Measurements from ENCODE around the gene LDAH.

Gene LDAH

DNA sequence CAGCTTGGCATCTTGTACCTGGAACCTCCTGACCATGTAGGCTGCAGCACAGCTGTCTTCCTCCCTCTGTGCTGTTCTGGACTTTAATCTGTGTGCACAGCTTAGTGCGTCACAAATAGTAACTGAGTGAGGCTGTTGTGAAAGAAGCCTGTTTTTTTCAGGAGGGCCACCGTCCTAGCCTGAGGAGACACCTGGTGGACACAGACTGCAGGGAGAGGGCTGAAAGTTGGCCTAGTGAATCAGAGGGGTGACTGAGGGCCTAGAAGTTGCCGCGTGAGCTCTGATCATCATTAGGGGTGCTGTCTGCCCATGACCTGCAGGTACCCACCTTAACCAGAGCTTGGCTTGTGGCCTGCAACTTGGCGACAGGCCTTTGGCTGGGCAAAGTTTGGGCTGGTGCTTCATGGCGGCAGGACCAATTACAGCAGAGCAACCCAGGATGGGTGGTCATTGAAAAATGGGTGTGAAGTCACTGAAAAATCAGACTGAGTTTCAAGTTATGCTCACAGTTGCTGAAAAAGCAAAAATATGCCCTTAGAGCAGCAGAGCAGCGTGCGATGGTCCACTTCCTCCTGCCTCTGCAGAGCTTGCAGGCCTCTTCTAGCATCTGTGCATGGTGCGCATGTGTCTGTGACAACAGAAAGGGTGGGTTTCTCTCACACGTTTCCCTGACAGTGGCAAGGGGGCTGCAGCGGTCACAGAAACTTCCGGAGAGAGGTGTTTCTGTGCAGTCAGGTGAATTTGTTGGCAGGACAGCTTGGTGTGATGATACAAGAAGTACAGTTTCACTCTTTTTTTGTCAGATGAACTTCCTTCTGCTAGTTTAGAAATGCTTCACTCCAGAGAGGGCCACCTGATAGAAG is 146.3 kb downstream of the LDAH start:
- Histone ChIP-seq H3K27me3 (ENCODE audit: insufficient read depth, low read length, poor library complexity) (no peaks in the 10 kb centered on the region), H3K9me3 (ENCODE audit: insufficient read depth, low read length, severe bottlenecking) (no peaks in the 10 kb centered on the region), H3K27ac (ENCODE audit: low read length) (no peak overlapping the region), H3K4me3 (ENCODE audit: low read depth in 1 of 2, low read length in 2 of 2) (no peak overlapping the region), H4K20me1 (ENCODE audit: insufficient read depth, low read length) (no peaks in the 10 kb centered on the region), H2AFZ (ENCODE audit: low read depth, low read length) (no peak overlapping the region), H3K4me1 (ENCODE audit: insufficient read depth, low read length) (no peaks in the 10 kb centered on the region), H3K9ac (ENCODE audit: low read depth, low read length) (no peak overlapping the region), H3K36me3 (ENCODE audit: insufficient read depth, low read length) (no peaks in the 10 kb centered on the region), H3K4me2 (ENCODE audit: insufficient read depth, low read length) (no peak overlapping the region), H3K79me2 (ENCODE audit: insufficient read depth, low read length) (no peaks in the 10 kb centered on the region)
- TF ChIP-seq EZH2 (IDR thresholded peaks at IDR 0.05; ENCODE audit: borderline replicate concordance, low read depth, low read length, severe bottlenecking) (no peak), CTCF (IDR thresholded peaks at IDR 0.05; ENCODE audit: borderline replicate concordance, extremely low read depth, low read length, poor library complexity, severe bottlenecking) (no peak)
- no peak for DNase-seq
- ATAC-seq (ENCODE audit: insufficient read depth, low read depth), result no peak

DNA sequence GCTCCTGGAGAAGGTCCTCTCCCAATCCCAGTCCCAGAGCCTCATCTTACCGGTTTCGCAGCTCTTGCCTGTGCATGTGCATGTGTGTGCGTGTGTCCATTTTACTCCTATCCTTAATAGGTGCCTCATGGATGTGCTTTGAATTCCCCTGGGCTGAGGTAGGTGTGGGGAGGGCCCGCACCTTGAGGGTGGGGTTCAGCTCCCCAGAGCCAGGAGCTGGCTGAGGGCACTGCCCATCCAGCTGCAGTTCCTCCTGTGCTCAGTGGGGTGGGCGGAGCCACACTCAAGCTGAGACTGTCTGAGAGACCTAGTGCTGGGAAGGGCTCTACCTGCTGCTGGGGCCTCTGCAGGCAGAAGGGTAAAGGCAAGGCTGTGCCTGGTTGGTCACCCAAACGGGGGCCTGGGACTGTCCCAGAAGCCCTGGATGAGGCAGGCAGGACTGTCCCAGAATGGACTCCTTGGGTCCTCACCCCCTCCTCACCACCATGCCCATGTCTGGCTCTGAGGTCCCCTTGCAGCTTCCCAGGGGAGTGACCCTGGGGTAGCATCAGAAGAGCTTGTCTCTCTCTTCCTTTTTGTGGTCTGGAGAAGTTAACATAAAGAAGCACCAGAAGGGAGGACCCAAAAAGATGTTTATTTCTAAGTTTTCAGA is 147.1 kb downstream of the LDAH start:
- DNase-seq (peak; percentile 18), ATAC-seq (ENCODE audit: insufficient read depth, low read depth) (peak; percentile 80)
- no peak overlapping the region for H2AFZ ChIP-seq (ENCODE audit: low read depth, low read length)
- no peaks in the 10 kb centered on the region for H3K79me2 ChIP-seq (ENCODE audit: insufficient read depth, low read length)
- no peaks in the 10 kb centered on the region for H3K4me1 ChIP-seq (ENCODE audit: insufficient read depth, low read length)
- no peak overlapping the region for H3K27ac ChIP-seq (ENCODE audit: low read length)
- no peak overlapping the region for H3K4me2 ChIP-seq (ENCODE audit: insufficient read depth, low read length)
- no peak for TF ChIP-seq EZH2 (IDR thresholded peaks at IDR 0.05; ENCODE audit: borderline replicate concordance, low read depth, low read length, severe bottlenecking)
- TF ChIP-seq CTCF (IDR thresholded peaks at IDR 0.05; ENCODE audit: borderline replicate concordance, extremely low read depth, low read length, poor library complexity, severe bottlenecking), result no peak
- no peaks in the 10 kb centered on the region for H3K27me3 ChIP-seq (ENCODE audit: insufficient read depth, low read length, poor library complexity)
- H4K20me1 ChIP-seq (ENCODE audit: insufficient read depth, low read length), result no peaks in the 10 kb centered on the region
- no peak overlapping the region for H3K4me3 ChIP-seq (ENCODE audit: low read depth in 1 of 2, low read length in 2 of 2)
- no peak overlapping the region for H3K9ac ChIP-seq (ENCODE audit: low read depth, low read length)
- H3K9me3 ChIP-seq (ENCODE audit: insufficient read depth, low read length, severe bottlenecking), result no peaks in the 10 kb centered on the region
- no peaks in the 10 kb centered on the region for H3K36me3 ChIP-seq (ENCODE audit: insufficient read depth, low read length)

DNA sequence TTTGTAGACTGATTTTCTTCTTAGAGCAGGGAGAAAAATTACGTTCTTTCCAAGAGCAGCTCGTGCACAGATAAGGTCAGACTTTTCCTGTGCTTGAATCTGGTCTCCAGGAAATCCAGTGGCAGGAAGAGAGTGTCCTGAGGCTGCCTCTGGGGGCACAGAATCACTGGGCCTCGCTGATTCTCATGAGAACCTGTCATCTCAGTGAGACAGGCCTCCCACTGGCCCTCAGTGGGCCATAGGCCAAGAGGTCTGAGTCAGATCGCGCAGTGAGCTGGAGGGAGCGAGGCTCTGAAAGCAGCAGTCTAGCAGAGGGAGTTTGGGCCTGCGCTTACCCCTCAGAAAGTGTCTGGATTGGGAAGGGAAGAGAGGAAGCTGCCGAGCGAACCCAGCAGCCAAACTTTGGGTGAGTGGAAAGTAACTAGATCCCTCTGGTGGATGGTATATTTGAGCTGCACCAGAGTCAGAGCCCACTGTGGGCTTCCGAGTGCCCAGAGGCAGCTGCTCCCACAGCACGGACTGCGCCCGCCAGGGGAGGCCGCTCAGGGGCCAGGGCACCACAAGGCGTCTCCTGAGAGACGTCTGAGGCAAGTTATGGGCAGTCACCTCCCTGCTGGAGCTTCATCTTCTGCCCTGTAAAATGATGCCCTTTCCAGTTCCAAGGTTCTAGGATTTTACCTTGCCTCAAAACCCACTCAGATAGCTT is 147.8 kb downstream of the LDAH start:
- ATAC-seq (ENCODE audit: insufficient read depth, low read depth), result no peak
- Histone ChIP-seq H3K4me2 (ENCODE audit: insufficient read depth, low read length) (no peak overlapping the region), H3K4me1 (ENCODE audit: insufficient read depth, low read length) (no peaks in the 10 kb centered on the region), H3K36me3 (ENCODE audit: insufficient read depth, low read length) (no peaks in the 10 kb centered on the region), H3K27me3 (ENCODE audit: insufficient read depth, low read length, poor library complexity) (no peaks in the 10 kb centered on the region), H2AFZ (ENCODE audit: low read depth, low read length) (no peak overlapping the region), H3K27ac (ENCODE audit: low read length) (no peak overlapping the region), H4K20me1 (ENCODE audit: insufficient read depth, low read length) (no peaks in the 10 kb centered on the region), H3K9me3 (ENCODE audit: insufficient read depth, low read length, severe bottlenecking) (no peaks in the 10 kb centered on the region), H3K79me2 (ENCODE audit: insufficient read depth, low read length) (no peaks in the 10 kb centered on the region), H3K9ac (ENCODE audit: low read depth, low read length) (no peak overlapping the region), H3K4me3 (ENCODE audit: low read depth in 1 of 2, low read length in 2 of 2) (no peak overlapping the region)
- DNase-seq, result no peak
- no peak for TF ChIP-seq EZH2 (IDR thresholded peaks at IDR 0.05; ENCODE audit: borderline replicate concordance, low read depth, low read length, severe bottlenecking)
- no peak for TF ChIP-seq CTCF (IDR thresholded peaks at IDR 0.05; ENCODE audit: borderline replicate concordance, extremely low read depth, low read length, poor library complexity, severe bottlenecking)

Measured in DND-41 (cell line).